ENCODE data around the gene LRPAP1. TPM values are rescaled to one million over a fixed set of nuclear protein-coding genes. Genes with fewer than 3 reads are reported as not detected.

Gene LRPAP1
- polyA plus RNA-seq, 1 of the 3 experiments (the other 2 are of a cell fraction): 209 TPM

GRCh38 chr4:3475713-3476260 is 56.4 kb downstream of the LRPAP1 start (continued):
- no peak for TF ChIP-seq CHD2 (IDR thresholded peaks at IDR 0.05; ENCODE audit: low read length, partially characterized antibody)
- no peak for TF ChIP-seq RXRA (IDR thresholded peaks at IDR 0.05; ENCODE audit: borderline replicate concordance, low read depth)
- TF ChIP-seq NFIC (IDR thresholded peaks at IDR 0.05; ENCODE audit: borderline replicate concordance): no peak

GRCh38 chr4:3475041-3475712 is 57.0 kb downstream of the LRPAP1 start:
- Histone ChIP-seq H3K4me3 (ENCODE audit: low read depth in 2 of 2, low read length in 1 of 2) (no peak overlapping the region), H2AFZ (ENCODE audit: low read depth) (no peak overlapping the region), H3K4me2 (no peak overlapping the region), H3K9me3 (no peaks in the 10 kb centered on the region), H3K9ac (no peak overlapping the region), H3K79me2 (ENCODE audit: insufficient read depth) (no peaks in the 10 kb centered on the region), H3K4me1 (ENCODE audit: control insufficient read depth in 1 of 2, insufficient read depth in 2 of 2, low read depth in 1 of 2, low read length in 1 of 2) (peaks cover 0 to 3% of the 10 kb centered on the region in 2 experiments; a peak in 1 of 4 replicates), H3F3A (replicated peaks; ENCODE audit: insufficient read depth) (no peaks in the 10 kb centered on the region), H3K9me2 (no peaks in the 10 kb centered on the region), H4K20me1 (ENCODE audit: insufficient read depth) (no peaks in the 10 kb centered on the region), H3K27ac (ENCODE audit: low read depth in 2 of 2, low read length in 1 of 2) (no peak overlapping the region), H3K36me3 (replicated peaks in 1 of 2; ENCODE audit: control insufficient read depth in 1 of 2, insufficient read depth in 2 of 2, low read length in 1 of 2) (no peaks in the 10 kb centered on the region), H3K27me3 (ENCODE audit: insufficient read depth) (no peaks in the 10 kb centered on the region)
- no peak for DNase-seq
- ChIA-PET CTCF (no interaction called here), POLR2A (no interaction called here)
- WGBS (ENCODE audit: low lambda C conversion rate): 41% methylated on average over 14 of the region's 15 CpGs
- TF ChIP-seq IRF3 (IDR thresholded peaks at IDR 0.05; ENCODE audit: low read depth, low read length): no peak
- no peak for TF ChIP-seq CHD2 (IDR thresholded peaks at IDR 0.05; ENCODE audit: low read length, partially characterized antibody)
- no peak for TF ChIP-seq EP300 (IDR thresholded peaks at IDR 0.05; ENCODE audit: borderline replicate concordance in 1 of 2, low read depth in 1 of 2, low read length in 1 of 2)
- TF ChIP-seq USF2 (IDR thresholded peaks at IDR 0.05; ENCODE audit: borderline replicate concordance, low read depth, low read length): no peak
- no peak for TF ChIP-seq CTCF (IDR thresholded peaks at IDR 0.05)
- no peak for TF ChIP-seq PBX3 (IDR thresholded peaks at IDR 0.05)
- no peak for TF ChIP-seq SIN3A (IDR thresholded peaks at IDR 0.05; ENCODE audit: borderline replicate concordance, low read depth, low read length)
- TF ChIP-seq RXRA (IDR thresholded peaks at IDR 0.05; ENCODE audit: borderline replicate concordance, low read depth): no peak
- no peak for TF ChIP-seq USF1 (IDR thresholded peaks at IDR 0.05; ENCODE audit: borderline replicate concordance, low read depth)
- no peak for TF ChIP-seq MEF2A (IDR thresholded peaks at IDR 0.05; ENCODE audit: borderline replicate concordance, low read depth)
- no peak for TF ChIP-seq RFX5 (IDR thresholded peaks at IDR 0.05; ENCODE audit: low read length)

Data from SK-N-SH (cell line).